Activated CD8-positive, alpha-beta memory T cell treated with anti-CD3 and anti-CD28 coated beads, Interleukin-2, amount 50 U/mL, for 1 hour (primary cell): ENCODE measurements around the gene EVA1C.
A peak's percentile ranks its signal among the peaks of the same experiment; 100 is the strongest.
"Not testable (repeated sequence)": the region's sequence is repeated elsewhere in the genome, so short reads cannot be mapped to it uniquely, and the experiment has no call there.

Experiments
- DNase-seq: peaks from one replicate; pipeline ENCODE4 v3.0.0-alpha.2; 2020; ENCODE audit errors: extremely low read depth

EVA1C gene

DNA sequence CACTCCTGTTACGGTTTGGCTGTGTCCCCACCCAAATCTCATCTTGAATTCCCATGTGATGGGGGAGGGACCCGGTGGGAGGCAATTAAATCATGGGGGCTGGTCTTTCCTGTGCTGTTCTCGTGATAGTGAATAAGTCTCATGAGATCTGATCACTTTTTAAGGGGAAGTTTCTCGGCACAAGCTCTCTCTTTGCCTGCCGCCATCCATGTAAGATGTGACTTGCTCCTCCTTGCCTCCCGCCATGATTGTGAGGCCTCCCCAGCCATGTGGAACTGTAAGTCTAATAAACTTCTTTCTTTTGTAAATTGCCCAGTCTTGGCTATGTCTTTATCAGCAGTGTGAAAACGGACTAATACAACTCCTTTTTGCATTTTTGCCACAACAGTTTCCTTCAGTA is 118.3 kb downstream of the EVA1C start:
- not testable (repeated sequence) for DNase-seq

DNA sequence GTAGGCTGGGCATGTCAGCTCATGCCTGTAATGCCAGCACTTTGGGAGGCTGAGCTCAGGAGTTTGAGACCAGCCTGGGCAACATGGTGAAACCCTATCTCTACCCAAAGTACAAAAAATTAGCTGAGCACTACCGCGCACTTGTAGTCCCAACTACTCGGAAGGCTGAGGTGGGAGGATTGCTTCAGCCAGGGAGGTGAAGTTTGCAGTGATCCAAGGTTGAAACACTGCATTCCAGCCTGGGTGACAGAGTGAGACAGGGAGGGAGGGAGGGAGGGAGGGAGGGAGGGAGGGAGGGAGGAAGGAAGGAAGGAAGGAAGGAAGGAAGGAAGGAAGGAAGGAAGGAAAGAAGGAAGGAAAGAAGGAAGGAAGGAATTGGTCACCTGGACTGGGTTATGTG is 119.1 kb downstream of the EVA1C start:
- not testable (repeated sequence) for DNase-seq

DNA sequence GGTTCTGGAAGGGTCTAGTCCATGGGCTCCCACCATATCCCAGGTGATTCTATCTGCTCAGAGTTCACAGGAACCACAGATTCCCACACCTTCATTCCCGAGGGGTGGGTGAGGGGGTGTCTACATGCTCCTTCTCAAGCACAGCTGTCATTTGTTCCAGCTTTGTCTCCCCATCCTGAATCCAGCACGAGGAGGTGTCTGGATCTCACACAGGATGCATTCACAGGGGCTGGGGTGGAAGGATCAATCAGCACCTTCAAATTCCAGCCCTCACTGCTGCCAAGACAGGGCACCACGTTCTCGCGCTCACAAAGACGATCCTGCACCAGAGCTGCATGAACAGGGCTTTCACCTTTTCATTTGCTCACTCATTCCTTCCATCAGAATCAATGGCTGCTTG is 120.1 kb downstream of the EVA1C start:
- no peak for DNase-seq

DNA sequence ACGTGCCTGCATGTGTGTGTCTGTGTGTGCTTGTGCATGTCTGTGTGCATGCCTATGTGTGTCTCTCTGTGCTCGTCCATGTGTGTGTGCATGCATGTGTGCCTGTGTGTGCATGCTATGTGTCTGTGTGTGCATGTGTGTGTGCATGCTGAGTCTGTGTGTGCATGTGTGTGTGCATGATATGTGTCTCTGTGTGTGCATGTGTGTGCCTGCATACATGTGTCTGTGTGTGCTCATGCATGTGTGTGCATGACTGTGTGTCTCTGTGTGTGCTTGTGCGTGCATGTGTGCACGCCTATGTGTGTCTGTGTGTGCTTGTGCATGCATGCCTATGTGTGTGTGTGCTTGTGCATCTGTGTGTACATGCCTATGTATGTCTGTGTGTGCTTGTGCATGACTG is 120.5 kb downstream of the EVA1C start:
- no peak for DNase-seq

DNA sequence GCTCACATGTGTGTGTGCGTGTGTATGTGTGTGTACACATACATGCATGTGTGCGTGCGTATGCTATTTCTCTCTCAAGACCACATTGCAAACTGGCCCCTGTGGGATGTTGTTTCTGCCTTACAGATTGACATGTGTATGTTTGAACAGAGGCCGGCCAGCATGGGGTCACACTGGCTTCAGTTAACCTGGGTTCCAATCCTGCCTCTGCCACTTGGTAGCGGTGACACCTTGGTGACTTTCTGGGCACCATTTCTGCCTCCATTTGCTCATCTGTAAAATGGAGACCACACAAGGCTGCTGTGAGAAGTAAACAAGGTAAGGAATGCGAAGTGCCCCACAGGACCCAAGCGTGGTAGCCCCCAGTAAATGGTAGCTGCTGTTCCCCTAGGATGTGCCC is 121.1 kb downstream of the EVA1C start:
- DNase-seq, result no peak

DNA sequence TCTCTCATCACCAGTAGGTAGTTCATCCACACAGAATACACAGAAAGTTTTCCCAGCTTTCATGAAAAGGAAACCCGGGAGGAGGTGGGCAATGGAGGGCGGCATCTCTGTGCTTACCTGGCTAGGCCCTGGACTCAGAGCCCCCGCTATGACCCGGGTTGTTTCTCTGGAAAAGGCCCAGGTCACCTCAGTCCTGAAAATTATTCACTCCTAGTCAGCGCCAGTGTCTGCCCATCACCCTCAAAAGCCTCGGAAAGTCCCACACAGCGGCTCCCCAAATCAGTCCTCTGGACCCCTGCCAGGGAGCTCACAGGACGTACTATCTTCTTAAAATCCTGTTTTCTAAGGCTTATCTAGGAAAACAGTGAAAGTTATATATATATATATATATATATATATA is 121.6 kb downstream of the EVA1C start:
- DNase-seq, result no peak

DNA sequence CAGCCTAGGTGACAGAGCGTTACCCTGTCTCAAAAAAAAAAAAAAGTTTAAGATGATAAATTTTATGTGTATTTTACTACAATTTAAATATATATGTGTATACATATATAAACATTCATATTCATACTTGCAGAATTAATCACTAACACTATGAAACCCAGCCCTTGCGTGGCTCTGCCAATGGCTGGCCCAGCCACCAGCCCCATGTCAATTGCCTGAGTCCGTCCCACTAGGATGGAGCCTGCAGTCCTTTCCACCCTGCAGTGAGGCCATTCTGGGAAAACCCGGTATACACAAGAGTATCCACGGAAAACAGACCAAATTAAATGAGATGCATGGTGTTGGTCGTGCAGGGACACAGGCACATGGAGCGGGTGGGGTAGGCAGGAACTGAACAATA is 123.1 kb downstream of the EVA1C start:
- DNase-seq, result no peak

DNA sequence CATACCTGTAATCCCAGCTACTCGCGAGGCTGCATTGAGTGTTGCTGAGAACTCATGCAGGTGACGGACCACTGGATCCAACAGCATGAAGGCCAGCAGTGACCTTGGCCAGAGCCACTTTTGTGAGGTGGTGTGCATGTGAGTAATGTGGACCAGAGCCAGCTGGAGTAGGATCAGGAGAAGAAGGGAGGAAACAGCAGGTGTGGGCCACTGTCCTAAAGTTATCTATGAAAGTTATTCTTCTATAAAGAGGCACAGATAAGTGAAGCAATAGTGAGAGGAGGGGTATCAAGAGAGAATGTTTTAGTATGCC is 125.0 kb downstream of the EVA1C start:
- DNase-seq, result no peak

DNA sequence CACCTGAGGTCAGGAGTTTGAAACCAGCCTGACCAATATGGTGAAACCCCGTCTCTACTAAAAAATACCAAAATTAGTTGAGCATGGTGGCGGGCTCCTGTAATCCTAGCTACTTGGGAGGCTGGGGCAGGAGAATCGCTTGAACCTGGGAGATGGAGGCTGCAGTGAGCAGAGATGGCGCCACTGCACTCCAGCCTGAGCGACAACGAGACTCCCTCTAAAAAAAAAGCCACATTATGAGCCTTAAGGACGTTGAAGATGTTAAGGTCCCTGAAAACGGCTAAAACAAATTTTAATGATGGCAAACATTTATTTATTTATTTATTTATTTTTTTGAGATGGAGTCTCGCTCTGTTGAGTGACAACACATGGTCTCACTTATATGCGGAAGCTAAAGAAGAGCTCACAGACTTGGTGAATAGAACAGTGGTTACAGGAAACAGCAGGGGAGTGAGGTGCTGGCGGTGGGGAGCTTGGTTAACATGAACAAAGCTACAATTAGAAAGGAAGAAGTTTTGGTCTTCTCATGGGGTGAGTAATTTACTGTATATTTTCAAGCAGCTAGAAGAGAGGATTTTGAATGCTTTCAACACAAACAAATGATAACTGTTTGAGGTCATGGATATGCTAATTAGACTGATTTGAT is 125.8 kb downstream of the EVA1C start:
- DNase-seq, result peak; percentile 16

DNA sequence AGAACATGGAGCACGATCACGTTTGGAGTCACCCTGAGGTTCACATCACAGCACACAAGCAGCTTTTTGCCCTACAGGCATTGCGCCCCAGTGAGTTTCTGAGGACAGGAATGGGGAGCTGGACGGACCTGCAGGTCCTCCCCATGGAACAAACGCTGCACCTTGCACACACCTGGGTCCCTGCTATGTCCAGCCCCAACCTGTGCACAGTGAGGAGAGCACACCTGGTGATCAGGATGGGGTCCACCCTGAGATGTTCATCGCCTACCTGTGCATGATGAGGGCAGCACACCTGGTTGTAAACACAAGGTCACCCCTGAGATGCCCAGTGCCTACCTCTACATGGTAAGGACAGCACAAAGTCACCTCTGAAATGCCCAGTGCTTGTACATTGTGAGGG is 126.9 kb downstream of the EVA1C start:
- DNase-seq, result no peak

DNA sequence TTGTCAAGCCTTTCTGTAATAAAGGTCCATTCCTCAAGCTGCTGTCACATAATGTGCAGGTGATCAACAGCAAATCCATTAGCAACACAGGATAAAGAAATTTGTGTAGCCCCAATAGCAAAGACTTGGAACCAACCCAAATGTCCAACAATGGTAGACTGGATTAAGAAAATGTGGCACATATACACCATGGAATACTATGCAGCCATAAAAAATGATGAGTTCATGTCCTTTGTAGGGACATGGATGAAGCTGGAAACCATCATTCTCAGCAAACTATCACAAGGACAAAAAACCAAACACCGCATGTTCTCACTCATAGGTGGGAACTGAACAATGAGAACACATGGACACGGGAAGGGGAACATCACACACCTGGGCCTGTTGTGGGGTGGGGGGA is 130.6 kb downstream of the EVA1C start:
- not testable (repeated sequence) for DNase-seq

DNA sequence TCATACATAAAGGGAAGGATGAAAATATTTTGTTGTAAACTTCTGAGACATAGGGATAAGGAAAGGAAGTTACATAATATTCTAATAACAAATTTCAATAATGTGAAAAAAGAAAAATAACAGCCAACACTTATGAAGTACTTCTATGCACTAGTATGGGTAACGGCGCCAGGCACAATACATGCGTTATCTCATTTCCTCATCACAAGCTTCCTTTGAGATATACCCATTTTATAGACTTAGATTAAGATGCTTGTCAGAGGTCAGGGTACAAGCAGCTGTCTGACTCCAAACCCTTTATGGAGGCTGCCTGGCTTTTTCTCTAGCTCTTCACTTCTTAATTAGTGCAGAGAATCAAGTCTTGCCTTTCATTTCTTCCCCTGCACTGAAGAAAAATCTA is 131.5 kb downstream of the EVA1C start:
- DNase-seq, result no peak

DNA sequence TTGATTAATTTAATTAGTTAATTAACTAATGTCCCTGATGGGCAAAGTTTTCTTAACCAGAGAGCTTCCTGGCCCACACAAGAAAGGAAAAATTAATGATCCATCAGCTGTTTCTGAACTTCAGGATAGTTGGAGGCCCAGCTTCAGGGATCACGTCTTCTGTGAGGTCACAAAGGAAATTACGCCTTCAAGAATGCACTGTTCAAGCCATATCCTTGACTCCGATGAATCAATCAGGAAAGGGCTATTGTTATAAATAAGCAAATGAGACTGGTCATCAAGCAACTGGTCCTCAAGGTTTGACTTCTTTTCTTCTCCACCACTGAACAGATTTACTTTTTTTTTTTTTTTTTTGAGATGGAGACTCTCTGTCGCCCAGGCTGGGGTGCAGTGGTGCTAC is 132.2 kb downstream of the EVA1C start:
- DNase-seq, result no peak

DNA sequence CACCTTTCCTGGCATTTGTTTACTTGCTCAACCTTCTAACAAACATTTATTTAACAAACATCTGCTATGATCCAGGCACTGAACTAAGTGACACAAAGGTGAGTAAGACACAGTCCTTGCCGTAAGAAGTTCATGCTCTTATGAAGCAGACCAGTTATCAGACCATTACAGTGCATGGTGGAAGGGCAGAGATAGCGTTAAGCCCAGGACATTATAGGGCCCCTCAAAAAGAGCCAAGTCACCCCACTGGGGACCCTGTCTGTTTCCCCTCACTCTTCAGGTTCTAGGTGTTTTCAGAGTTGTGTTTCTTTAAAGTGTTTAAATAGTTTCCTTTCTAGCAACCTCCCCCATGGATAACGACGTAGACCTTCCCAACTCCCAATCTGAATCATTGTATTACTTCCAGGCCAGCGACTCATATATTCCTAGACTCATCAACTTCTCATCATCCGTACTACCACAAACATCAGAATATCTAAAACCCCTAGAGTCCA is 133.5 kb downstream of the EVA1C start:
- DNase-seq, result no peak

DNA sequence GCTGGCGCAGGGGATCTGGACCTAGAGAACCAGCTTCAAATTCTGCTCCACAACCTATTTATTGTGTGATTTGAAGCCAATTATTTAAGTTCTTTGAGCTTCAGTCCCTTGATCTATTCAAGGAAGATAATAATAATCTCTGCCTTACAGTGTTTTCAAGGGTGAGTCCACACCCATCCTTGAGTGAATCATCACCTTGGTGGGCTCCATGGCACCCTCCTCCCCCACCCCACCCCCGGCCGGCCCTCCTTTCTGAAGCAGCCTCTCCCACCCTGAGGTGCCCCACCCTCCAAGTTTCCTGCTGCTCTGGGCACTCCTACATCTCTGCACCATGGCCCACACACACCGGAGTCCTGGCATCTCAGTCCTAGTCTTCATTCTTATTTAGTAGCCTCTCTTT is 134.5 kb downstream of the EVA1C start:
- no peak for DNase-seq

DNA sequence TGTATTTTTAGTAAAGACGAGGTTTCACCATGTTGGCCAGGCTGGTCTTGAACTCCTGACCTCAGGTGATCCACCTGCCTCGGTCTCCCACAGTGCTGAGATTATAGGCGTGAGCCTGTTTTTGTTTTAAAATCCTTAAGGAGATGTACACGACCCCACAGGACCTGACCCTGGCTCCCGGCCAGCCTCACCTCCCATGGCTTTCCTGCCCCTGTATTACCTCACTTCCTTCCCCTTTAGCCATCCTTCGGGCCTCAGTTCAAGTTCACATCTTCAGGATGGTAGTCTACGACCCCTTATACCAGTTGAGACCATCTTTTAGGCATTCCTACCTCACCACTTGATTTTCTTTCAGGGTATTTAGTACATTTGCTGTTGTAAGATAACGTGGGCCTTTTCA is 136.5 kb downstream of the EVA1C start:
- DNase-seq, result no peak

DNA sequence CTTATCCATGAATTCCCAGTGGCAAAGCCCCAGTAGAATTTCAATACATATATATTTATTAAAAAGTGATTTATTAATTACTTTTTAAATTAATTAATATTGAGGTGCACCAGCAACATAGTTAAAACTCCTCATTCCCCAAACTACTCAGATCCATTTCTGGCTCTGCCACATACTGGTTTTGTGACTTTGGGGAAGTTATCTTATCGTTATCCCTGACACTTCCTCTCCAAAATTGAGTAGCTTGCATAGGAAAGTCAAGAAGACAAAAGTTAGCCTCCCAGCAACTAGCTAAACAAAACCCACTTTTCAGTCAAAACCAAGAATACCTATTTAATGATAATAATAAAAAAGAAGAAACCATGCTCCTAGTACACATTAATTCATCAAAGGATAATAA is 136.9 kb downstream of the EVA1C start:
- no peak for DNase-seq

DNA sequence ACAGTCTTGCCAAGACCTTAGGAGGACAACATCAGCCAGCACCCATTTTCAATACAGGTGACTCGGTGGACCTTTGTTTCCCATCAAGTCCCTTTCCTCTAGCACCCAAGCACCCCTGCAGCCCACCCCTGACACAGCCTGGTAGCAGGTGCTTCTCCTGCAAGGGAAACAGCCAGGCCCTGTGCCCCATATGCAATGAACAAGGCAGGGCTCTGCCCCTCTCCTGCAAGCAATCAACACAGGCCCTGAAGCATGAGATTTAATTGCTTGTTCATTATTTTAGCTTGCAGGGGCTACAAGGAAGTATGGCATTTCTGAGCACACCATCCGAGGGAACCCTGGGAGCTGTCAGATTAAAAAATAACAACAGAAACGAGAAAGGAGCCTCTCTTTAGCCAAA is 137.4 kb downstream of the EVA1C start:
- no peak for DNase-seq

DNA sequence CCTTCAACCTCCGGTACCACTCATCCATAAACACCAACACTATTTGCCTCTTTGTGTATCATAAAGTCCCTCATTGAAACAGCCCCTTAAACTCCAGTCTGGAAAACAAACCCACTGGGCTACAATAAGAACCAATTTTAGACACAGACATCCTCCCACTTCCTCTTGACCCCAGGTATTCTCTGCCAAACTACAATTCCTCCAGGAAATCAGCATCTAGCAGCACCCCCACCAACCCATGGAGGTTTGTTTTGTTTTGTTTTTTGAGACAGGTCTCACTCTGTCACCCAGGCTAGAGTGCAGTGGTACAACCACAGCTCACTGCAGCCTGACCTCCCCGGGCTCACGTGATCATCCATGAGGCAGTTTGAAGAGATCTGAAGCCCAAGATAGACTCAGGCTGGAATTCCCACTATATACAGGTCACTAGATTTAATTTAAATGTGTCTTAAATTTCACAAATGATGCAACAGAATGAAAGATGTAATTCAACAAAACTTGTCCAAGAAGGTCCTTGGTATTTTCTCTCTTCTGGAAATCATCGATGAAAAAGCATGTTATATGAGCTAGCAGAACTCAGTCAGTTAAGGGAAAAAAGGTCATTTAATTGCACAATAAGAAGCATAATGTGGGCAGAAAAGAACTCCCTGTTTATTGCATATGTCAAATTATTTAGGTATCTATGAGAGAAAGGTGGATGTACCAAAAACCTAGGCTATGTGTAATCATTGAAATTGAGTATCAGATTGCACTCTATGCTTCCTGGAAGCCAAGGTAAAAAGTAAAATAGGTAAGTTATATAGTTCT is 142.5 kb downstream of the EVA1C start:
- DNase-seq, result no peak

DNA sequence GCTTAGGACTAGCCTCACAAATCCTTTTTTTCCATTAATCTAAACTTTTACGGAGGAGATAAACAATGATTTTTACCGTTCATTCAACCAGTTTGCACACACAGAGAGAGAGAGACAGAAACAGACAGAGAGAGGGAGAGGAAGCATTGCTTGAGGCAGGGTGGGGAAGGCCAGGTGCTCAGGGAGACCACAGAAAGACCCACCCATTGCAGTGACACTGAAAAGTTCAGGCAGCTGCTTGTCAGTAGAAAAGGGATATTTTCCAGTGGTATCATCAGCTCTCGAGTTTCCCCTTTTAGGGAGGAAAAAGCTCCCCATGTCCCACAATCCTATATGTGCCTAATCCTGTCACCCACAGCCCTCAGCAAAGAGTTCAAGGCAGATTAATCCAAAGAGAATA is 145.6 kb downstream of the EVA1C start:
- DNase-seq, result no peak

DNA sequence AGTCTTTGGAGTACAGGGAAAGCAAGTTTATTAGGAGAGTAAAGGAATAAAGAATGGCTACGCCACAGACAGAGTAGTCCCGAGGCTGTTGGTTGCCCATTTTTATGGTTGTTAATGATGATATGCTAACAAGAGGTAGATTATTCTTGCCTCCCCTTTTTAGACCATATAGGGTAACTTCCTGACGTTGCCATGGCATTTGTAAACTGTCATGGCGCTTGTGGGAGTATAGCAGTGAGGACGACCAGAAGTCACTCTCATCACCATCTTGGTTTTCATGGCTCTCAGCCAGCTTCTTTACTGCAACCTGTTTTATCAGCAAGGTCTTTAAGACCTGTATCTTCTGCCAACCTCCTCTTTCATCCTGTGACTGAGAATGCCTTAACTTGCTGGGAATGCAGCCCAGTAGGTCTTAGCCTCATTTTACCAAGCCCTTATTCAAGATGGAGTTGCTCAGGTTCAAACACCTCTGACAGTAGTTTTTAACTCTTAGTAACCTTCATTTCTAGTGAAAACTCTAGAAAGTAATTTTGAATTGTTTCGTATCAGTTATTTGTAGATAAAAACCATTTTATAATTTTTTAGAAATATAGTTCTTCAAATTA is 146.6 kb downstream of the EVA1C start:
- DNase-seq, result no peak

DNA sequence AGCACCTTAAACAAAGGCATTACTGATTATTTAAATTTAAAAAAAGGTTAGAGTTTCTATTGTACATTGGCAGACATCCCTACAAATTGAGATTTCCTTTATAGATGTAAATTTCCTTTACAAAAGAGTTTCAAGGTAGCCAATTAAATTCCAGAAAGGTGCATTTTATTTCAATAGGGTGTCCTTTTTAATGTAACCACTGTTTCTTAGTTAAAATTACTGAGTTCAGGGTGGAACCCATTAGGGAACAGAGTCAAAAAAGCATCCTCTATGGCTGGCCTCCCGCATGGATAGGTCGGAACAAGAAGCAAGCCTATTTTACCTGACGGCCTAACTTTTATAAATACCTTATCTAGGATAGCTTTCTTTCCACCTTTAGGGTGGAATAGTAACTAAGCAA is 148.4 kb downstream of the EVA1C start:
- no peak for DNase-seq

DNA sequence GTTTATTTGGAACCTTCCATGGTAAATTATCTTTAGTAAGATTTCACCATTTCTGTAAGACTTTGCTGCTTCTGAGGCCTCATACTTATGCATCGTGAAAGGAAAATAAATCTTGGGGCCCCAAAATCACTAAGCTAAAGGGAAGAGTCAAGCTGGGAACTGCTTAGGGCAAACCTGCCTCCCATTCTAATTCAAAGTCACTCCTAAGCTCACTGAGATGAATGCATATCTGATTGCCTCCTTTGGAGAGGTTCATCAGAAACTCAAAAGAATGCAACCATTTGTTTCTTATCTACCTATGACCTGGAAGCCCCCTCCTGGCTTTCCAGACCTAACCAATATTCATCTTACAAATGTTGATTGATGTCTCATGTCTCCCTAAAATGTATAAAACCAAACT is 149.0 kb downstream of the EVA1C start:
- DNase-seq, result not testable (repeated sequence)
